Suprapubic skin (tissue), 4 donors: ENCODE results near the gene ANTXR2.

Source experiments
- CTCF ChIP-seq, 2 donors: fragments of 200-600 bp in 1 of 2; fragments of 450-650 bp in 1 of 2; sonication (generic) in 1 of 2; IDR thresholded peaks; one replicate each; pipeline ENCODE4 v1.5.1; 2016 to 2019; ENCODE audit warnings: antibody characterized with exemption in 2 of 2, mild to moderate bottlenecking in 1 of 2, moderate library complexity in 1 of 2
- POLR2A ChIP-seq, 2 donors: fragments of 450-650 bp; IDR thresholded peaks; one replicate each; pipeline ENCODE4 v1.6.1; 2017; ENCODE audit warnings: antibody characterized with exemption in 2 of 2, mild to moderate bottlenecking in 2 of 2, moderate library complexity in 2 of 2
- POLR2AphosphoS5 ChIP-seq, 3 donors: sonication (generic); formaldehyde crosslinking; IDR thresholded peaks; one replicate each; pipeline ENCODE4 v1.6.1; 2017; ENCODE audit warnings: antibody characterized with exemption in 3 of 3

- no peak for TF ChIP-seq POLR2A (IDR thresholded peaks at IDR 0.05)
- TF ChIP-seq CTCF (IDR thresholded peaks at IDR 0.05): no peak
- TF ChIP-seq POLR2AphosphoS5 (IDR thresholded peaks at IDR 0.05): no peak
Observed at GRCh38 chr4:80069837-80070731, 2.9 kb downstream of the ANTXR2 start.
